GM19395 (cell line): Measurements from ENCODE around the gene GPC3.
"Not testable (repeated sequence)": the region's sequence is repeated elsewhere in the genome, so short reads cannot be mapped to it uniquely, and the experiment has no call there.

Source experiments
- ATAC-seq: cut with Tn5 transposase; IDR thresholded peaks from one replicate; pipeline ENCODE4 v1.9.1; 2021; ENCODE audit warnings: mild to moderate bottlenecking, moderate library complexity; ENCODE audit not compliant: unreplicated experiment

GPC3 gene

DNA sequence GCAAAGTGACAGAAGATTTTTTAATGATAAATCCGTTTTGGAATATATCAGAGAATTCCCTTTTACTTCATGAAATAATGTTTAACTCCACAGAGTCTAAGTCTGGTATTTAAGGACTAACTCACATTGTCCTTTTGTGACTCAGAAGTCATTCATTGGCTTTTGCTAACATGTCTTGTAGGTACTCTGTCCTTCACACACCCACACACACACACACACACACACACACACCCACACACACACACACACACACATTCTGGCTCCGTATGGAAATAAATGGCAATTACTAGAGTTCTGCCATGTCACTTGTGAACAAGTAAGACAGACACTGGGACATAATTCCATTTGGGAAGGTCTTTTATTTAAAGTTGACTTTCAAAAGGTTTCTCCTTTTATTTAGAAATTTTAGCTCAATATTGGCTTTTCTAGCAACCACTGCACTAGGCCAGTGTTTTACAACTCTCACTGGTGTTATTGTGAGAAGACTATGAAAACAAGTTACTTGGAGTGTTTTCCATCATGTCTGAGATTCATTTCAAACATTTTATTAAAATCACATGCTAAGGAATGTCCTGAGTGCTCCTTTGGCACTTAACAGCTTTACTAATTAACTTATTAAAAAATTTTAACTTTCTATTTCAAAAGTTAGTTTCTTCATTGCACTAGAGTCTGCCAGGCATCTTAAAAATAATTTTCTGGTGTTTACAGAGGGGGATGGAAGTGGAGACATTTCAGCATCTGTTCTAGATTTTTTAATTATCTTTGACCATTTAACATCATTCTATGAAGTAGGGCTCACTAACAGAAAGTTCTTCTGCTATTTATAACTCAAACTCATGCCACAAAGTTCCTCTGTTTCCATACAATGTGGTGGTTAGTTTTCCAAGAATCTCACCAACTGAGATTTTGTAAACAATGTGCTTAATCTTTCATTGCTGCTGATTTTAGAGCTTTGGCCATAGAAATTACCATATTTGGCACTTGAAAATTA is 329.8 kb downstream of the GPC3 start:
- ATAC-seq, result no peak

DNA sequence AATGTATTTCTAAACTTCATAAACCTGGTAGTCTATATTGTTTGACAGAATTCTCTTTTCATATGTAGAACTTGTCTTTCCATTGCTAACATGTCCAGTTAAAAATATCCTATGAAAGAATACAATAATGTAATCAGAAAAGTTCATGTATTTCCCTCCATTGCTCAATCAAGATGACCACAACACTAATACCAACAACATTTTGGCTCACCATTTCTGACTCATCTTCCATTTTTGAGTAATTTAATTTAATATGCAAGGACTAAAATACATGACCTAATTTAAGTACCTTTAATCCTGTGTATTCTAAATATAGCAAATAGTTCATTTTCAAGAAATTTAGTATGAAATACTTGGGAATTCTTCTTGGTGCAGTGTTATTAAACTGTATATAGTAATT is 330.6 kb downstream of the GPC3 start:
- no peak for ATAC-seq

DNA sequence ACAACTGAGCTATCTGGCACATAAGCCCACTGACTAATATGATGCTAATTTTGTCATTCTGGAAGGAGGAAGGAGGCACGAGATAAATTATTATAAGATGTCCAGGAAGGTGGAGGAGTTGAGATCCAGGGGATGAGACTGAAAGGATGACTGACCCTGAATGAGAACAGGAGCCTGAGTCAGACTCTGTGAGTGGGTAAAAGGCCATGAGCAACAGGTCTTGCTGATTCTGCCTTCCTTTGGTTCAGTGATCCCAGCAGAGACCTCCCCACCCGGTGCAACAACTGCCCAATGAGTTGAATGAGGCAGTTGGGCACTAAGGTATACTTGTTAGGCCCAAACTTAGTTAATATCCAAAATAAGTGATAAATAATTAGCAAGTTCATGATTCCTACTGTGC is 332.0 kb downstream of the GPC3 start:
- no peak for ATAC-seq

DNA sequence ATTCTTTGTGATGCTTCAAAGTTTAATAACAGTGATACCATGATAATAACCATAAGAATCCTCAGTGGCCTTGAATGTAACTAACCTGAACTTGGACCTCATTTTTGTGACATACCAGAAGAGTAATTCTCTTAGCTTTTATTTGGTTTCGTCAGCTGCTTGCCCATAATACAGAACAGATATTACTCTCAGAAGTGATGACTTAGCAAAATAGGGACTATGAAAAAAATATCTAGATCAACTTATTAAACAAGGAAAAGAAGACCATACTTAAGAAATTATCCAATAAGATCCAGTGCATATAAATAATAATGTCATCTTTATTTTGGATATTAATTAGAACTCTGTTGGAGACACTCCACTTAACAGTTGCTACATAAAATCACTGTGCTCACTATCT is 333.2 kb downstream of the GPC3 start:
- no peak for ATAC-seq

DNA sequence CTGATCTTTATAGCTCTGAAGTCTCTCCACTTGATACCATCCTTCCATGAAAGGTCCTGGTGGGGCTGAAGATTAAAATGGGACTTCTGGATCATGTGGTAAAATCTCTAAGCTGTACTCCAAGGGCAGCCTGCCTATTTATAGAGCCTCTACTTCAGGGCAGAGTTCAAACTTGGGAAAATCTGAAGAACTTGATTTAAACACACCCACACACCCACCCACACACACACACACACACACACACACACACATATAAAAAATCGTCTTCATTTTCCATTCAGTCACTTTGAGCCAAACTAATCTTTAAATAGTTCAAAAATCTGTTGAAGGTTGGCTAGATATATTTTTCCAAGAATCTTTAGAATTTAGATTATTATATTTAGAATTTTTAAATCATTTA is 335.2 kb downstream of the GPC3 start:
- no peak for ATAC-seq

DNA sequence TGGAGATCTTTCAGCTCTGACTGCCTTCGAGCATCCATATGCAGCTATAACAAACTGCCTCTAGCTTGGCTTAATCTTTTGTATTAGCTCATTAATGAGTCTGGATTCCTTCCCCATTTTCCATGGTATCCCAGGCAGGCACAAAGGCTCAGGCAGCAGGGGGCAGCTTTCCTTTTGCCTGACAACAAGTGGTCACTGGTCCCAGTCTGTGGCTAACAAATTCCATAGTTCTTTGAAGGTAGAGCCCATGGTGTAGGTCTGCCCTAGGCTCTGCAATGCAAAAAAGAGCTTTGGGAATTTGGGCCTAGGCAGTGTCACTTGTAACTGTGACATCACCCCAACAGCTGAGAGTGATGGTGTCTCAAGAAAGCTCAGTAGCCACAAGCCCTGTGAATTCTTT is 335.7 kb downstream of the GPC3 start:
- ATAC-seq, result no peak

DNA sequence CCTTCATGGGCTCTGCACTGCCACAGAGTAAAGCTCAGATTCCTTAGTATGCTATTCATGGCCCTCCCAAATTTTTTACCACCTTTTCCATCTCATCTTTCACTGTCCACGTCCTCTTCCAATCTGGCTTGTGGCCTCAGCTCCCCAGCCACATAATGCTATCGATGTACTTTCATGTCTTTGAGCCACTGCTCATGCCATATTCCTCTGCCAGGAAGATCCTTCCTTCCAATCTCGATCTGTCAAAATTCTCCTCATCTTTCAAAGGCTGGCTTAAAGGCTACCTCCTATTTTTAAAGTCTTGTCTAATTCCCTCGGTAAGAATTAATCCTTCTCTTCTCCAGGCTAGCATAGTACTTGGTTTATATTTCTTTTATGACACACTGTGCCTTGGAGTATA is 336.8 kb downstream of the GPC3 start:
- ATAC-seq, result no peak

DNA sequence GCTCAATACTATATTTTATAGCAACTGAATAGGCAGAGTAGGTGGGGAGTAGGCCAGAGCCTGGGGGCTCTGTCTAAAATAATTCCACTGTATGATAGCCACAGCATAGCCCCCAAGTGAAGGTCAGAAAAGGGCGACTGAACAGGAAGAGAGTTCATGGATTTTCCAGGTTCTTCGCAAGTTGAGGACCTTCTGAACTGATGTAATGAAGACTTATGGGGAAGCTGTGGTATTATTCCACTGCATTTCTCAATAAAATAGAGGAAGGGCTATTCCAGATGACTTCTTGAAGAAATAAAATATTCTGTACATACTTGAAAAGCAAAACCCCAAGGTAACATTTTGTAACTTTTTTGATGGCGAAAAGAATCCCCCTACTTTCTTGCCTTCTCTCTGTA is 338.7 kb downstream of the GPC3 start:
- ATAC-seq, result no peak

DNA sequence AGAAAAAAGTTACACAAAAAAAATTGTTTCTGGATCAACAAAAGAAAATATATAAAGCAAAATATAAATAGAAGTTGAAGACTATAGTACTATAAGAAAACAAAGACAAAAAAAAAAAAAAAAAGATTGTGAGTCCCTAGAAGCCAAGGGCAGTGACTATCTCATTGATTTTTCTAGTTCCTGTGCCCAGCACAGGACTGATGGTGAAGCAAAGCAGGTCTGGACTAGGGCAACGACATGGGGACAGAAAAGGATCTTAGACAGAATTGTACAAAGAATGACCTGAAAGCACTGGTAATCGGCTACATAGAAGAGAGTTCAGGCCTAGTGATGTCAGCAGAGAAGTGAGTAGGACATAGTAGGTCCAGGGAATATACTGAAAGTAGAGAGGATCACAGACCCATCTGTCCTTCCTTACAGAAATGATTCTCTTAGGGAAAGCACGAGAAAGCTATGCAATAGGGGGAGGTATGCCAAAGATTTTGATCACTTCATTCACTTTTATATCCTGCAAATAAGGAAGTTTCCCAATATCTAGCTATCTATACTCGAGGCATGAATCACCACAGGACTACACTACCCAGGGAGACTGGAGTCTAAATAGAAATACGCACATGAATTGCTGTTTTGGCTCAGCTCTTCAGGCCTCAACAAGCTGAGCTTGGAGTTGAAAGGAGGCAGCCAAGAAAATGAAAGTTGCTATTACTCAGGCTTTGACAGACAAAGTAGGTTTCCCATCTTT is 339.2 kb downstream of the GPC3 start:
- no peak for ATAC-seq

DNA sequence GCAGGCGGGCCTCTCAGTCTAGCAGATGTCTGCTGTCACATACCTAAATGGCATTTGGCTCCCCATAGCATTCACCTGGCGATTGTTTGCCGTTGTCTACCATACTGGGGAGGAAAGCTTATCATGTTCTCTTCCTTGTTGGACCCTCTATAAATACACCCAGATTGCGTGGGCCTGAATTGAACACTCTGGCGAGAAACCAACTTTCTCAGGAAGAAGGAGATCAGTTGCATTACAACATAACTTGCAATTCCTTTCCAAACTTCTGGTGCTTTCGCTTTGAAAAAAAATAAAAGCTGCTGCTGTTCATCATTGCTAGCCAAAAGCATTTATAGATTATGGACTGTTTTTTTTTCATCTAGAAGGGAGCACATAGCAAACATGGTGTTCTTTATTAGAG is 340.1 kb downstream of the GPC3 start:
- no peak for ATAC-seq

DNA sequence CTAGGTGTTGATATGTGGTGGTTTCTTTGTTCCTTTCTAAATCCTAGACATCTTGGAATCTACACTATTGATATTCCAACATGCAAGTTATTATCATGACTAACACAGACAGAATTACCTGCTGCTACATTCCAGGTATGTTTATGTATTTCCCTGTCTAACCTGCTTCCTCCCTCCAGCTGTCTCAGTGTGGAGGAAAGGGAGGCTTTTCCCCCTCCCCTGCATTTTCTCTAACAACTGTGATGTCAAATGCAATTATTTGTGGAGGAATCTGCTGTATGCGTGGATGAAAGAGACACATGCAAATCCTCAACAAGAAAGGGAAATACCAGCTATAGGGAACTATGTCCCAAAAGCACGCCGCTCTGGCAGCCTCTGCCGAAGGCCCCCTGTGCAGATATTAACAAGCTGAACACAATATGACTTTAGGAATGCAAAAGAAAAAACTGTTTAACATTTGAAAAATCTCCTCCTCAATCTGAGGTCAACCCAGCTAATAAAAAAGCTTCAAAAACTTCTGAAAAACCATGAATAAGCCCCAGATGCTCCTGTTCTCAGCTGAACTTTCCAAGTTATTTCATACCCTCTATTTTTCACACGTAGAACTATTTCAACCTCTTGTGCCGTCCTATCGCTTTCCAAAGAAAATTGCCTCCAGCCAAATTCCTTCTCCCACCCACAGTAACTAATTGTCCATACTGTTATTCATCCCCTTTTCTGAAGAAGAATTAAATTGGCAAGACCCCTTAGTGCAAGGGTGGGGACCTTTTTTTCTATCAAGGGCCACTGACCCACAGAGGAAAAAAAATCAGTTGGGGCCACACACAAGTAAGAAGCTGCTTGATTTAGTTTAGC is 345.0 kb downstream of the GPC3 start:
- no peak for ATAC-seq

DNA sequence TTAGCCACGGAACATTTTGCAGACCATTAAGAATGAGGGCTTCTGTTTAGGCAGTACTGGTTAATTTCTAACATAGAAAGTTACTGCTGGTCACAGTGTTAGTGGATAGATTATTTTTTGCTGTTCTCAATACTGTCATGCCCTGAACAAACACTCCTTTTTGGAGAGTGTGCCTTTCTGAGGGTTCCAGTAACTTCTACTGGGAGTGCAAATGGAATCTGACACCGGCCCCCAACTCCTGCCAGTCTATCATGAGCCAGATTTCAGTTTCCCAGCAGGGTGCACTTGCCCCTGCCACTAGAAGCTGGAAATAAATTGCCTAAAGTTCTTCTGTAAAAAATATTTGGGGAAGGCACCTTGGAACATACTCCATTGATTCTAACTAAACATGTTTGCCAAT is 345.7 kb downstream of the GPC3 start:
- ATAC-seq, result no peak

DNA sequence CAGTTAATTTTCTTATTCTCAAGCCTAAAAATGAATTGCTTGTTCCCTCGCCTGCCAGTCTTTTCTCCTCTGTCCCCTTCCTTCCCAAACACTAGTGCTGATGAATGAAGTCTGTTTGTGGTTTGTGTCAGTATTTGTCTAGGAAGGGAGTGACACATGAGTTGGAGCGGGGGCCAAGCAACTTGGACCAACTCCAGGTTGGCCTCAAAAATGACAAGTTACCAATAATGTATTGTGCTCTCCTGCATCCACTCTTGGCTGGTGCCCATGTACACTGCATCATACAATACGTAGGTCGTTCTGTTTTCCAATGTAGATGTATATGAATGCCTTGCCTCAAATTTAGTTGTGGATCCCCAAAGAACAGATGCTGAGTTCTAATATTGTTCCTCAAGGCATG is 347.1 kb downstream of the GPC3 start:
- ATAC-seq, result no peak

DNA sequence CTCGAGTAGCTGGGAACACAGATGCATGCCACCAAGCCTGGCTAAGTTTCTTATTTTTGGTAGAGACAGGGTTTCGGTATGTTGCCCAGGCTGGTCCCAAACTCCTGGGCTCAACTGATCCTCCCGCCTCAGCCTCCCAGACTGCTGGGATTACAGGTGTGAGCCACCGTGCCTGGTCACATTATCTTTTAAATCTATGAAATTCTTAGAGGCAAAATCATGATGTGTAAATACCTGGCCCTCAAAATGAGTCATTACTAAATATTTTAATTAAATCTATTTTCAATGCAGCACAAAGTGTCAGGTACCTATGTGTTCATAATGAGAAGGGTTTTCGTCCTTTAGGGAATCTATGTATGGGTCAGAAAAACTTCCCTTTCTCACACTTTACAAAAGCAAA is 347.6 kb downstream of the GPC3 start:
- ATAC-seq, result no peak

DNA sequence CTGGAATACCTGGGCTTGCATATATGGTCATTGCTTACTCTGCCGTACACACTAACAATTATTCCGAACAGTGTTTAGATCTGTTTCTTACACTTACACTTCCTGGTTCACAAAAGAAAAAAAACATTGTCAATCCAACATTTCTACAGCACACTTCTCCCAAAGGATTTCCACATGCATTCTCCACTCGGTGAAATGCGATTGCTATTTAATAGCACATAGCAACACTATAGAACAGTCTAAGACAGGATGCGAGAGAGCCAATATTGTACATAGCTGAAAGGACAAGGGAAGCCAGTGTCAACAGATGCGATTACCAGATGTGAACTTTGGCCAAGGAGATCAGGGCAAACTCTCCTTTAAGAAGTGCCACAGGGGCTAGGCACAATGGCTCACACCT is 349.4 kb downstream of the GPC3 start:
- ATAC-seq, result no peak

DNA sequence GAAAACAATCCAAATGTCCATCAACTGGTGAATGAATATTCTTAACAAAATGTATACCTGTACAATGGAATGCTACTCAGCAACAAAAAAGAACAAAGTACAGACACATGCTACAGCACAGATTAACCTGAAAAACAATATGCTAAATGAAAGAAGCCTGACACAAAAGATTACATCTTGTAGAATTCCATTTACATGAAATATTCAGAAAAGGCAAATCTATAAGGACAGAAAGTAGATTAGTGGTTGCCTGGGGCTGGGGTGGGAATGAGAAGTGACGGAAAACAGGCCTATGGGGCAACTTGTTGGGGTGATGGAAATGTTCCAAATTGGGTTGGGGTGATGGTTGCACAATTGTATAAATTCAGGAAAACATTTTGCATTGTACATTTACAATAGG is 351.0 kb downstream of the GPC3 start:
- no peak for ATAC-seq

DNA sequence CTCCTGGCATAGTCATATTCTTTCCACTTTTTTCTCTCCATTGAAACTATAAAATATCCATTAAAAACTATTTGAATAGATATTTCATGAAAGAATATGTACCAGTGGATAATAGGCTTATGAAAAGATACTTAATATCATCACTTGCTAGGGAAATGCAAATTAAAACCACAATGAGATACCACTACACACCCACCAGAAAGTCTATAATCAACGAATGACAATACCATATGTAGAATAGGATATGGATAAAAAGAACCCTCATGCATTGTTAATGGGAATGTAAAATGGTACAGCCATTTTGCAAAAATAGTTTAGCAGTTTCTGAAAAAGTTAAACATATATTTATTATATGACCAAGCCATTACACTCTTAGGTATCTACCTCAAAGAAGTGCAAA is 351.4 kb downstream of the GPC3 start:
- no peak for ATAC-seq

DNA sequence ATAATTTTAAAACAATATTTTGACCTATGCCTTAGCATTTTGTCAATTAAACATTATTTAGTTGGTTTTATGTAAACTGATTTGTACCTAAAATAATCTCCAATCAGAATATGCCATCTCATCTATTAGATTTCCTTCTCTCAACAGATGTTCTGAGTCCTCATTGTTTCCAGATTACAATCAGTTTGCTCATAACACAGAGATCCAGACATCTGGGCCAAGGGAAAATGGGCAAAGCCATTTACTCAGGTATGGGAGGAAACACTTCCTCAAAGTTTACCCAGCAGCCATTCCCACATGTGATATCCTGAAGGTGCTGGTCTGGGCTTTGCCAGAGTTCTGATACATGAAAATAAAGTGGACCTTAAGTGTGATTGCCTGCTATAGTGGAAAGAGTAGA is 352.2 kb downstream of the GPC3 start:
- no peak for ATAC-seq

DNA sequence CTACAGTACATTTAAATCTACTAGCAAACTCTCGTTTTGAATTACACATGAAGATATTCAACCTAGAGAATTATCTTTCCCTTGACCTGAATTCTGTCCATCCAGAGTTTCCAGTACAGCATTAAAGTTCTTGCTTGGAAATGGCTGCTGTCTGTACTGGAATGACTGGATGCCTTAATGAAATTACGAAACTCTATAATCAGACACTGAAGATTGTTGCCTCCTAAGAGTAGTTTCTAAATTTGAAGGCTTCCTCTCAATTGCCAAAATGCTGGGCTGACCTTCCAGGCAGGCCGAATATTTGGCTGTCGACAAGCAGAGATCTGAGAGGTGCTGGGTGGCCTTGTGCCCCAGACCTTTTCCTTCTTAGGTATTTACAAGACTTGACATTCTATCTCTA is 355.0 kb downstream of the GPC3 start:
- no peak for ATAC-seq

DNA sequence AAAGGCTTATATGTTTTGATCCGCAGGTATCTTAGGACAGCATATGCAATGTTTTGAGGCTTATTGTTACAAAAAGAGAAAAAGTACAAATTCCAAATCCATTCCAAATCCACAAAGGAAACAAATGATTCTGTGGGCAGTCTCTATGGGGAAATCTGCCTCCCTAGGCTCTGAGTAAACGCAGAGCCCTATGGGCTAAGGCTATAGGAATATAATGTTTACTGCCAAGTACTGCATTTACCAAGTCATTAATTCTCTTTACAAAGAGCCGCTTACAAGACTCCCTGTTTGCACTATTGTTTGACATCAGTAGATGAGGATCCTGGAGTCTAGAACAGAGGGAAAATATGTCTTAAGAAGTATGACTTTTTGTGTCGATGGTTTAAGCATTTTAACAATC is 357.7 kb downstream of the GPC3 start:
- ATAC-seq, result no peak

DNA sequence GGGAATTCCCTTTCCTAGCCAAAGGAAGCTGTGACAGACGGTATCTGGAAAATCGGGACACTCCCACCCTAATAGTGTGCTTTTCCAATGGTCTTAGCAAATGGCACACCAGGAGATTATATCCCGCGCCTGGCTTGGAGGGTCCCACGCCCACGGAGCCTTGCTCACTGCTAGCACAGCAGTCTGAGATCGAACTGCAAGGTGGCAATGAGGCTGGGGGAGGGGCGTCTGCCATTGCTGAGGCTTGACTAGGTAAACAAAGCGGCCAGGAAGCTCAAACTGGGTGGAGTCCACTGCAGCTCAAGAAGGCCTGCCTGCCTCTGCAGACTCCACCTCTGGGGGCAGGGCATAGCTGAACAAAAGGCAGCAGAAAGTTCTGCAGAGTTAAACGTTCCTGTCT is 364.0 kb downstream of the GPC3 start:
- not testable (repeated sequence) for ATAC-seq
